Lung (tissue), 12 donors: ENCODE measurements around the gene HOXC11. TPM values are rescaled to one million over a fixed set of nuclear protein-coding genes. Genes with fewer than 3 reads are reported as not detected.

Experiments used
- ATAC-seq: fragments of 200-7000 bp; cut with Tn5 transposase; one replicate; pipeline ENCODE4 v1.9.1; 2020; ENCODE audit warnings: moderate number of reproducible peaks; ENCODE audit not compliant: insufficient read depth, low FRiP score
- DNase-seq, 3 donors: peaks; one replicate each; pipeline ENCODE4 v3.0.0-alpha.2; 2013 to 2017
- H3K27ac ChIP-seq, 2 donors: one replicate each; pipeline ENCODE4 v1.5.1; 2013; ENCODE audit warnings: mild to moderate bottlenecking in 2 of 2, moderate library complexity in 2 of 2, control low read depth in 1 of 2, inconsistent platforms in 1 of 2, low read depth in 1 of 2, low read length in 1 of 2
- H3K27me3 ChIP-seq, 3 donors: one replicate each; pipeline ENCODE4 v1.5.1; 2013; ENCODE audit warnings: low read length in 2 of 3; ENCODE audit not compliant: control insufficient read depth in 3 of 3, insufficient read depth in 3 of 3
- H3K36me3 ChIP-seq, 4 donors: one replicate each; pipeline ENCODE4 v1.5.1; 2013; ENCODE audit warnings: low read length in 4 of 4, mild to moderate bottlenecking in 1 of 4, moderate library complexity in 1 of 4; ENCODE audit not compliant: control insufficient read depth in 4 of 4, insufficient read depth in 4 of 4
- H3K4me1 ChIP-seq, 5 donors: one replicate each; pipeline ENCODE4 v1.5.1; 2013; ENCODE audit warnings: low read length in 5 of 5, mild to moderate bottlenecking in 2 of 5, moderate library complexity in 1 of 5; ENCODE audit not compliant: control insufficient read depth in 5 of 5, insufficient read depth in 5 of 5
- H3K4me3 ChIP-seq: one replicate; pipeline ENCODE4 v1.5.1; 2013; ENCODE audit warnings: mild to moderate bottlenecking, control low read depth, moderate library complexity
- H3K9ac ChIP-seq, 2 donors: one replicate each; pipeline ENCODE4 v1.5.1; 2013; ENCODE audit warnings: low read length in 2 of 2, control low read depth in 1 of 2; ENCODE audit not compliant: insufficient read depth in 1 of 2
- H3K9me3 ChIP-seq, 4 donors: one replicate each; pipeline ENCODE4 v1.5.1; 2013; ENCODE audit warnings: low read length in 3 of 4, mild to moderate bottlenecking in 1 of 4, moderate library complexity in 1 of 4; ENCODE audit not compliant: control insufficient read depth in 4 of 4, insufficient read depth in 3 of 4
- CTCF ChIP-seq: IDR thresholded peaks from 2 replicates; pipeline ENCODE4 v1.5.1; 2012; ENCODE audit warnings: mild to moderate bottlenecking; ENCODE audit errors: control extremely low read depth, extremely low read depth
- WGBS, 2 donors: extraction: QIAGEN DNeasy Blood & Tissue Kit; methylation state at CpG; one replicate each; pipeline ENCODE4 v1.1.7; 2013; 5-methylcytosine and 5-hydroxymethylcytosine counted together
- polyA plus RNA-seq, 2 donors: library from polyadenylated mRNA; stranded (reverse); fragments of 200-250 nt; gene quantifications; one replicate each; pipeline ENCODE4 v1.2.1, GENCODE V29; 2013
- total RNA-seq, 2 donors: library from RNA; depleted of rRNA in 1 of 2; stranded (reverse); fragments of >200 nt in 1 of 2; gene quantifications; one replicate each; pipeline ENCODE4 v1.2.1, GENCODE V29; 2014 to 2021
- donor health status: control.
- donor health status: control.
- donor health status: Bipolar disorder and iron deficiency.
- donor health status: healthy.
- donor health status: DM: yes; HTN: yes; CAD: no.

HOXC11 gene
- total and polyA plus RNA-seq, 4 donors = not detected

- TF ChIP-seq CTCF = no peak
- peaks cover 22 to 100% (median 98%) of the 10 kb centered on the region in 3 donors for H3K27me3 ChIP-seq
- no peak for DNase-seq
- H3K9me3 ChIP-seq = no peaks in the 10 kb centered on the region
- no peak overlapping the region for H3K9ac ChIP-seq
- H3K4me3 ChIP-seq = no peak overlapping the region
- H3K4me1 ChIP-seq = no peaks in the 10 kb centered on the region
- H3K36me3 ChIP-seq = no peaks in the 10 kb centered on the region
- no peak for ATAC-seq
- no peak overlapping the region for H3K27ac ChIP-seq
- 6 to 7% methylated on average over 51 of the region's 51 CpGs for WGBS, 2 donors
Measured at GRCh38 chr12:53944907-53945847, 27.7 kb upstream of the HOXC11 start.

GRCh38 chr12:53947743-53948142 is 25.2 kb upstream of the HOXC11 start:
- Histone ChIP-seq H3K4me1 (no peaks in the 10 kb centered on the region), H3K27ac (no peak overlapping the region), H3K9me3 (peaks cover 0 to 1% (median 0%) of the 10 kb centered on the region in 4 donors), H3K4me3 (no peak overlapping the region), H3K36me3 (no peaks in the 10 kb centered on the region), H3K9ac (no peak overlapping the region), H3K27me3 (peaks cover 26 to 100% (median 99%) of the 10 kb centered on the region in 3 donors)
- ATAC-seq (no peak), DNase-seq (no peak)
- TF ChIP-seq CTCF = no peak

- ATAC-seq (no peak), DNase-seq (no peak)
- Histone ChIP-seq H3K36me3 (no peaks in the 10 kb centered on the region), H3K27me3 (peaks cover 19 to 99% (median 99%) of the 10 kb centered on the region in 3 donors), H3K4me1 (no peaks in the 10 kb centered on the region), H3K9ac (no peak overlapping the region), H3K9me3 (peaks cover 0 to 1% (median 0%) of the 10 kb centered on the region in 4 donors), H3K4me3 (no peak overlapping the region), H3K27ac (no peak overlapping the region)
- WGBS, 2 donors = 31 to 34% methylated on average over 9 of the region's 9 CpGs
- no peak for TF ChIP-seq CTCF
Measured at GRCh38 chr12:53948650-53949593, 24.0 kb upstream of the HOXC11 start.
